Natural killer cell (primary cell): ENCODE results near the gene H1-8. TPM values are rescaled to one million over a fixed set of nuclear protein-coding genes. Genes with fewer than 3 reads are reported as not detected.

Source experiments
- ATAC-seq, 3 donors: fragments of 150-1000 bp in 2 of 3; fragments of 200-7000 bp in 1 of 3; cut with Tn5 transposase; 1 replicate in 1 of 3; 2 replicates in 2 of 3; pipeline ENCODE4 v1.10.0; 2021; ENCODE audit warnings: mild to moderate bottlenecking in 2 of 3, moderate library complexity in 2 of 3
- DNase-seq, 2 donors: peaks; one replicate each; pipeline versions ENCODE4 v3.0.0 to v3.0.0-alpha.2; 2013 to 2021; ENCODE audit warnings: mixed read lengths in 1 of 2
- H3K27ac ChIP-seq: one replicate; pipeline ENCODE4 v1.5.1; 2013; ENCODE audit warnings: mild to moderate bottlenecking, low read length
- H3K27me3 ChIP-seq: one replicate; pipeline ENCODE4 v1.6.1; 2013; ENCODE audit warnings: low read length; ENCODE audit not compliant: control insufficient read depth, insufficient read depth
- H3K36me3 ChIP-seq: one replicate; pipeline ENCODE4 v1.6.1; 2013; ENCODE audit warnings: low read length; ENCODE audit not compliant: control insufficient read depth, insufficient read depth
- H3K4me1 ChIP-seq: one replicate; pipeline ENCODE4 v1.6.1; 2013; ENCODE audit warnings: low read length; ENCODE audit not compliant: control insufficient read depth, insufficient read depth
- H3K4me3 ChIP-seq: one replicate; pipeline ENCODE4 v1.5.1; 2013; ENCODE audit warnings: low read length
- H3K9me3 ChIP-seq: one replicate; pipeline ENCODE4 v1.6.1; 2013; ENCODE audit warnings: low read length; ENCODE audit not compliant: control insufficient read depth, insufficient read depth
- H3K27ac Mint-ChIP-seq, 2 donors: one replicate each; pipeline ENCODE4 v1.8.0; 2022; ENCODE audit warnings: mild to moderate bottlenecking in 2 of 2, mixed read lengths in 2 of 2, moderate library complexity in 1 of 2
- H3K27me3 Mint-ChIP-seq, 2 donors: one replicate each; pipeline ENCODE4 v1.8.0; 2022; ENCODE audit warnings: low read depth in 2 of 2, mixed read lengths in 2 of 2
- H3K36me3 Mint-ChIP-seq: one replicate; pipeline ENCODE4 v1.8.0; 2022; ENCODE audit warnings: mixed read lengths
- H3K4me1 Mint-ChIP-seq, 2 donors: one replicate each; pipeline ENCODE4 v1.8.0; 2022; ENCODE audit warnings: mixed read lengths in 2 of 2
- H3K4me3 Mint-ChIP-seq: one replicate; pipeline ENCODE4 v1.8.0; 2022; ENCODE audit warnings: mild to moderate bottlenecking, moderate library complexity, mixed read lengths
- H3K9me3 Mint-ChIP-seq, 2 donors: one replicate each; pipeline ENCODE4 v1.8.0; 2022; ENCODE audit warnings: mixed read lengths in 2 of 2
- WGBS: methylation state at CpG from one replicate; pipeline ENCODE4 v1.1.7; 2013; ENCODE audit warnings: missing lambda C conversion rate; ENCODE audit not compliant: insufficient coverage; 5-methylcytosine and 5-hydroxymethylcytosine counted together
- intact Hi-C: fragments of 100-400 bp; cut with micrococcal nuclease; formaldehyde crosslinking; loops from one replicate; pipeline ENCODE4 v1.14.2; 2022
- total RNA-seq, 4 donors: library from RNA; stranded (reverse); fragments of 120-200 nt in 1 of 4; gene quantifications; one replicate each; pipeline versions ENCODE4 v1.2.3 to v1.2.4, GENCODE V29; 2013 to 2022
- TF ChIP-seq, protein P1 (sequence below): fragments of 200-600 bp; IDR thresholded peaks from one replicate; pipeline ENCODE4 v1.8.0; 2022; ENCODE audit warnings: antibody characterized with exemption

The H1-8 gene
- total RNA-seq, 3 donors from 2014 or later (not counting 1 experiment from before 2014, with no cell fraction given), result not detected

DNA sequence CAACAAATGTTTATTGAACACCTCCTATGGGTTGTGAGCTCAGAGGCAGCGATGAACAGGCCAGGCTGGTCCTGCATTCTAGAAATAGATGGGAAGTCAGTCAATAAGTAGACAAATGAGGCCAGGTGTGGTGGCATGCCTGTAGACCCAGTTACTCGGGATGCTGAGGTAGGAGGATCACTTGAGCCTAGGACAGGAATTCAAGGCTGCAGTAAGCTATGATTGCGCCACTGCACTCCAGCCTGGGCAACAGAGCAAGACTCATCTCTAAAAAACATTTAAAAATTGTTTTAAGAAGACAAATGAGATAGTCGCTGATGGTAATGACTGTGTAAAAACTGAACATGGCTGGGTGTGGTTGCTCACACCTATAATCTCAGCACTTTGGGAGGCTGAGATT is 18.9 kb upstream of the H1-8 start:
- no peak for DNase-seq
- Mint-ChIP-seq H3K27ac (no peak overlapping the region), H3K36me3 (no peaks in the 10 kb centered on the region), H3K4me1 (peaks cover 0 to 4% of the 10 kb centered on the region in 2 donors), H3K4me3 (no peak overlapping the region), H3K9me3 (no peaks in the 10 kb centered on the region), H3K27me3 (no peaks in the 10 kb centered on the region)
- Histone ChIP-seq H3K27ac (no peak overlapping the region), H3K36me3 (no peaks in the 10 kb centered on the region), H3K27me3 (no peaks in the 10 kb centered on the region), H3K4me1 (peaks cover 12% of the 10 kb centered on the region), H3K9me3 (no peaks in the 10 kb centered on the region), H3K4me3 (no peak overlapping the region)
- intact Hi-C loops, result no loop called here
- no peak for ATAC-seq
- TF ChIP-seq, protein P1, sequence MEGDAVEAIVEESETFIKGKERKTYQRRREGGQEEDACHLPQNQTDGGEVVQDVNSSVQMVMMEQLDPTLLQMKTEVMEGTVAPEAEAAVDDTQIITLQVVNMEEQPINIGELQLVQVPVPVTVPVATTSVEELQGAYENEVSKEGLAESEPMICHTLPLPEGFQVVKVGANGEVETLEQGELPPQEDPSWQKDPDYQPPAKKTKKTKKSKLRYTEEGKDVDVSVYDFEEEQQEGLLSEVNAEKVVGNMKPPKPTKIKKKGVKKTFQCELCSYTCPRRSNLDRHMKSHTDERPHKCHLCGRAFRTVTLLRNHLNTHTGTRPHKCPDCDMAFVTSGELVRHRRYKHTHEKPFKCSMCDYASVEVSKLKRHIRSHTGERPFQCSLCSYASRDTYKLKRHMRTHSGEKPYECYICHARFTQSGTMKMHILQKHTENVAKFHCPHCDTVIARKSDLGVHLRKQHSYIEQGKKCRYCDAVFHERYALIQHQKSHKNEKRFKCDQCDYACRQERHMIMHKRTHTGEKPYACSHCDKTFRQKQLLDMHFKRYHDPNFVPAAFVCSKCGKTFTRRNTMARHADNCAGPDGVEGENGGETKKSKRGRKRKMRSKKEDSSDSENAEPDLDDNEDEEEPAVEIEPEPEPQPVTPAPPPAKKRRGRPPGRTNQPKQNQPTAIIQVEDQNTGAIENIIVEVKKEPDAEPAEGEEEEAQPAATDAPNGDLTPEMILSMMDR, result no peak
- WGBS, result 95% methylated on average over 4 of the region's 4 CpGs

DNA sequence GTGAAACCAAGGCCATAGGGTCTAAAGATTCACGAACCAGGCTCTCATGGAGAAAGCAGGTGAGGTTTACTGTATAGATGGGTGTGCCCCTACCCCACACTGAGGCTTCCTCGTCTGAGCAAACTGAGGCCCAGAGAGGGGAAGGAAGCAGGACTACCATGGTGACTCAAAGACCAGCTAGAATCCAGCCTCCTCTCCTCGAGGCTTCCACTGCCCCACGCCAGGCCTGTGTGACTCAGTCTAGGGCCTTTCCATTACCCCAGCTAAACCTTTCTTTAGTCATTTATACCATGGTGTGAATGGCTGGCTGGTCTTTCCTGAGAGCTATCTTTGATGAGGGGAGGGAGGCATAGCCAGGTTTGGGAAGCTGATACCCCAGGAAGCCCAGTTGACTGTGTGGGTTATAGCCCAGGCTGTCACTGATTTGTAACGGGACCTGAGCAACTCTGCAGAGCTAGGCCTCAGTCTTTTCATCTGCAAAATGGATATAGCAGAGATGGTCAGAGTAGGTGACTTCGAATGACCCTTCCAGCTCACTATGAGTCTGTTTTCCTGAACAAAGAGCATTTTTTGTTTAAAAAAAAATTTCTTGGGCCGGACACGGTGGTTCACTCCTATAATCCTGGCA is 17.5 kb upstream of the H1-8 start:
- DNase-seq, result no peak
- intact Hi-C loops, result no loop called here
- H3K27ac Mint-ChIP-seq, result no peak overlapping the region
- no peaks in the 10 kb centered on the region for H3K36me3 Mint-ChIP-seq
- Histone ChIP-seq H3K4me3 (no peak overlapping the region), H3K36me3 (no peaks in the 10 kb centered on the region), H3K27ac (no peak overlapping the region), H3K9me3 (no peaks in the 10 kb centered on the region), H3K27me3 (no peaks in the 10 kb centered on the region), H3K4me1 (peaks cover 12% of the 10 kb centered on the region)
- TF ChIP-seq, protein P1, result no peak
- H3K27me3 Mint-ChIP-seq, result no peaks in the 10 kb centered on the region
- peak in 2 of 3 donors; percentile 34 to 38 for ATAC-seq
- H3K4me3 Mint-ChIP-seq, result no peak overlapping the region
- H3K4me1 Mint-ChIP-seq, result peaks cover 0 to 4% of the 10 kb centered on the region in 2 donors
- no peaks in the 10 kb centered on the region for H3K9me3 Mint-ChIP-seq
- WGBS, result 82% methylated on average over 6 of the region's 8 CpGs

DNA sequence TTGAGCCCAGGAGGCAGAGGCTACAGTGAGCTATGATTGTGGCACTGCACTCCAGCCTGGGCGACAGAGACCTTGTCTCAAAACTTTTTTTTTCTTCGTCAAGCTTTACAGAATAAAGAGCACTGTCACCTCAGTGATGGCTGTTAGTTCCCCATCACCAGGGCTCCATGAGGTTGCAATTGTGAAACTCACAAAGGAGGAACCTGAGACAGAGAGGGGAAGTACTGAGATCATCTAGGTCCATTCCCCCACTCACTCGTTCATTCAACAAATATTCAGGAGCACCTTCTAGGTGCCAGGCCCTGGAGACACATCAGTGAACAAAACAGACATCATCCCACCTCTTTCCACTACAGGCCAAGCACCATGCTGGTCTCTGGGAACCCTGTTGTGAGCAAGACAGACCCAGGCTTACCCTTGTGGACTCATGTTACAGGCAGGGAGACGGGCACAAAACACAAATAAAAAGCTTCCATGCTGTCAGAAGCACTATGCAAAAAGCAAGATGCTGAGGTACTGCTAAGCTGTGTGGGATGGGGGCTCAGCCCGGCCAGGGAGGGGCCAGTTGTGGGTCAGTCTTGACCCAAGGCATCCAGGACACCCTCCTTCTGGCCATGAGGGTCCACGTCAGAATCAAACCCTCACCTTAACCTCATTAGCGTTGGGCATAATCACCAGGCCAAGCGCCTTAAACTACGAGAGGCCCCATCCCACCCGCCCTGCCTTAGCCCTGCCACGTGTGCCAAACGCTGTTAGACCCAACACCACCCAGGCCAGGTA is 16.7 kb upstream of the H1-8 start:
- intact Hi-C loops, result no loop called here
- no peaks in the 10 kb centered on the region for H3K27me3 ChIP-seq
- Mint-ChIP-seq H3K27ac (no peak overlapping the region), H3K27me3 (no peaks in the 10 kb centered on the region), H3K4me3 (no peak overlapping the region), H3K4me1 (peaks cover 0 to 4% of the 10 kb centered on the region in 2 donors), H3K36me3 (no peaks in the 10 kb centered on the region), H3K9me3 (no peaks in the 10 kb centered on the region)
- peaks cover 12% of the 10 kb centered on the region for H3K4me1 ChIP-seq
- H3K4me3 ChIP-seq, result no peak overlapping the region
- TF ChIP-seq, protein P1, result no peak
- H3K9me3 ChIP-seq, result no peaks in the 10 kb centered on the region
- DNase-seq, result no peak
- 72% methylated on average over 12 of the region's 12 CpGs for WGBS
- no peak overlapping the region for H3K27ac ChIP-seq
- ATAC-seq, result peak in 2 of 3 donors; percentile 33 to 68
- no peaks in the 10 kb centered on the region for H3K36me3 ChIP-seq
